Mucosa of gallbladder (tissue), 1 donor: ENCODE measurements around the gene DNAJB11. TPM values are rescaled to one million over a fixed set of nuclear protein-coding genes. Genes with fewer than 3 reads are reported as not detected.
"Not testable (repeated sequence)": the region's sequence is repeated elsewhere in the genome, so short reads cannot be mapped to it uniquely, and the experiment has no call there.

Experiments
- DNase-seq: peaks from one replicate; pipeline ENCODE4 v3.0.0-alpha.2; 2020; ENCODE audit warnings: low spot score
- total RNA-seq: library from RNA; stranded (reverse); gene quantifications from one replicate; pipeline ENCODE4 v1.2.1, GENCODE V29; 2021
- donor health status: DM: no; HTN: no; CAD: no.

Gene DNAJB11
- total RNA-seq, 1 donor from 2014 or later: 48.1 TPM

- DNase-seq: no peak
These were observed 18.0 kb upstream of the DNAJB11 start for GRCh38 chr3:186552408-186553031.

- no peak for DNase-seq
These were observed 5.9 kb upstream of the DNAJB11 start for GRCh38 chr3:186564586-186564985.

GRCh38 chr3:186566772-186567071, 3.8 kb upstream of the DNAJB11 start:
- DNase-seq: no peak

- peak; percentile 92 for DNase-seq
These were observed 3.2 kb upstream of the DNAJB11 start, which contains the start of gene TBCCD1 for GRCh38 chr3:186567072-186567921. Gene TBCCD1 (minus strand): TSS chr3:186567339. CDS start chr3:186564329, 3,010 bp downstream.

- DNase-seq: not testable (repeated sequence)
These were observed 1.2 kb upstream of the DNAJB11 start for GRCh38 chr3:186569361-186569760.

- DNase-seq: no peak
These were observed 783 bp upstream of the DNAJB11 start for GRCh38 chr3:186569779-186570095.

- DNase-seq: no peak
These were observed 572 bp downstream of the DNAJB11 start for GRCh38 chr3:186570941-186571643.

- no peak for DNase-seq
These were observed 1.1 kb downstream of the DNAJB11 start for GRCh38 chr3:186571644-186572013.

GRCh38 chr3:186577521-186577920, 7.0 kb downstream of the DNAJB11 start:
- no peak for DNase-seq

GRCh38 chr3:186580785-186581184, 10.3 kb downstream of the DNAJB11 start:
- DNase-seq: no peak

GRCh38 chr3:186582541-186582940, 12.0 kb downstream of the DNAJB11 start:
- no peak for DNase-seq

GRCh38 chr3:186583831-186584230, 13.3 kb downstream of the DNAJB11 start:
- DNase-seq: no peak

- not testable (repeated sequence) for DNase-seq
These were observed 15.7 kb downstream of the DNAJB11 start for GRCh38 chr3:186586245-186586644.

GRCh38 chr3:186587183-186587582, 16.7 kb downstream of the DNAJB11 start:
- DNase-seq: no peak

- no peak for DNase-seq
These were observed 18.1 kb downstream of the DNAJB11 start for GRCh38 chr3:186588632-186589031.

- no peak for DNase-seq
These were observed 18.6 kb downstream of the DNAJB11 start for GRCh38 chr3:186589121-186589520.

GRCh38 chr3:186589856-186590579, 19.5 kb downstream of the DNAJB11 start:
- peak; percentile 46 for DNase-seq

GRCh38 chr3:186590580-186591295, 20.2 kb downstream of the DNAJB11 start:
- DNase-seq: no peak

GRCh38 chr3:186592682-186593081, 22.2 kb downstream of the DNAJB11 start:
- no peak for DNase-seq

GRCh38 chr3:186593862-186594261, 23.3 kb downstream of the DNAJB11 start:
- DNase-seq: no peak

- no peak for DNase-seq
These were observed 24.1 kb downstream of the DNAJB11 start for GRCh38 chr3:186594591-186595113.
